GM13977 (cell line): ENCODE data around the gene DHX58.

ENCODE experiments used
- DNase-seq: peaks from one replicate; pipeline ENCODE4 v3.0.0; 2012; ENCODE audit warnings: low spot score
- CTCF ChIP-seq: IDR thresholded peaks from 2 replicates; pipeline ENCODE4 v1.5.1; 2012; ENCODE audit warnings: mild to moderate bottlenecking, control low read depth; ENCODE audit not compliant: insufficient read depth; ENCODE audit errors: extremely low read depth, missing control alignments
- in situ Hi-C: fragments of 300-500 bp; cut with MboI; formaldehyde crosslinking; loops from one replicate; pipeline ENCODE4 v1.12.0; 2022; ENCODE audit warnings: low sequenced_read_pairs, low pct_unique_long_range_greater_than_20kb, mixed read lengths, inconsistent platforms; ENCODE audit not compliant: unreplicated experiment

Gene DHX58

DNA sequence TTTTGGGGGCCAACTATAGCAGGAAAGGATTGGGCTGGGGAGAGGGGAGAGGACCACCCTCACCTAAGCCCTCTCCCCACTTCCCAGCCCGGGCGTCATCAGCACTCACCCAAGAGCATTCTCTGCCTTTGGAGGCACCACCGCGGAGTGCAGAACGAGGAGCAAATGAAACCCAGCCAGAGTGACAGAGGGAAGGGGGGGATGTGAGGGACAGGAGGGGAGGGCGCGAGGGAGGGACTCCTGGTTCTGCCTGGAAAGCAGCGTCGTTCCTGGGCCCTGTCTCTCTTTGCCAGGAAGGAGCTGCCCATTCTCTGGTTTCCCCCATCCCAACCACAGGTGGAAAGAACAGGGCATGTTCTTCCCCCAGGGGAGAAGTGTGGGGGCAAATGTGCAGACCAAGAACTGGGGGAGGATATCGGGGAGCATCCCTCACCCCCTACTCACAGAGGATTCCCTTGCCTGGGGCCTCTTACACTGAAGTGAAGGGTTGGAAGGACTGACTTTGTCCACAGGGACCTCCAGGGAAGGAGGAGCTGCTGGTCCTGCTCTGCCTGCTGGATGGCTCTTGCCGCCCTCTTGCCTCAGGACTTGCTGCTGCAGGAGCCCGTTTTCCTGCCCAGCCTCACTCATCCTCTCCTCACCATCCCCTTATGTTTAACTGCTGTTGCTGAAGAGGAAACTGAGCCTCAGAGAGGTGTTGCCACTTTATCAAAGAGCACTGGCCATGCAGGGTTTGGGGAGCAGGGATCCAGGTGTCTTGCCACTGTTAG is 58.6 kb downstream of the DHX58 start:
- no peak for DNase-seq

GRCh38 chr17:42052346-42052877 is 60.1 kb downstream of the DHX58 start:
- in situ Hi-C loops, result no loop called here
- no peak for DNase-seq
- no peak for TF ChIP-seq CTCF

More for the DNA sequence above, 58.6 kb downstream of the DHX58 start:
- in situ Hi-C loops, result no loop called here
- TF ChIP-seq CTCF, result no peak

DNA sequence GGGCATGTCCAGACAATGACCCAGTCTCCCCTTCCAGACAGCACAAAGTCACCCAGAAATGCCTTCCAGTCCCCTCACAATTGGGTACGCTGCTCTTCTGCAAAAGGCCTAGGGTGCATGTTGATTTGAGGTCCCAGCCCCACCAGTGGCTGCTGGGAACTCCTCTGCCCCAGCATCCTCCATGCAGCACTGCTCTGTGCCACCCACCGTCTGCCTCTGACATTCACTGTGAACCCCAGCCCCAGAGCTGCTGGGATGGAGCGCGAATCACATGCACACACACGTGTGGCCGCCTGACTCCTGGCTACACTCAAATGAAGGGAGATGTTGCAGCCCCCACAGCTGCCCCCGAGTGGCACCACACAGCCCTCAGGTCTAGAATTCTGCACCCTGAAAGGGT is 60.9 kb downstream of the DHX58 start:
- in situ Hi-C loops, result no loop called here
- DNase-seq, result no peak
- TF ChIP-seq CTCF, result no peak
